NCI-H774 (cell line): ENCODE measurements around the gene PATL1.
"Not testable (repeated sequence)": the region's sequence is repeated elsewhere in the genome, so short reads cannot be mapped to it uniquely, and the experiment has no call there.

Experiments used
- DNase-seq: peaks from one replicate; lab custom pipeline; 2025; lab: John Stamatoyannopoulos, UW

Gene PATL1

GRCh38 chr11:59668950-59669610, at the start of gene PATL1:
PATL1 (minus strand) TSS chr11:59669037; CDS start chr11:59668895, 142 bp downstream.
- peak; percentile 96 for DNase-seq

- DNase-seq, result no peak
Measured at GRCh38 chr11:59716051-59716450, 47.2 kb upstream of the PATL1 start.

- DNase-seq, result no peak
Measured at GRCh38 chr11:59713745-59714144, 44.9 kb upstream of the PATL1 start, which contains the start of gene OR10V1. OR10V1 (minus strand) TSS chr11:59713845; CDS start chr11:59713845, 0 bp downstream.

GRCh38 chr11:59710136-59710847, 41.5 kb upstream of the PATL1 start:
- no peak for DNase-seq

- DNase-seq, result no peak
Measured at GRCh38 chr11:59708537-59708936, 39.7 kb upstream of the PATL1 start.

GRCh38 chr11:59707371-59707770, 38.5 kb upstream of the PATL1 start:
- no peak for DNase-seq

GRCh38 chr11:59706518-59707285, 37.9 kb upstream of the PATL1 start:
- no peak for DNase-seq

GRCh38 chr11:59705294-59705693, 36.5 kb upstream of the PATL1 start:
- DNase-seq, result no peak

GRCh38 chr11:59703515-59703914, 34.7 kb upstream of the PATL1 start:
- not testable (repeated sequence) for DNase-seq

GRCh38 chr11:59700157-59700556, 31.3 kb upstream of the PATL1 start:
- DNase-seq, result not testable (repeated sequence)

- no peak for DNase-seq
Measured at GRCh38 chr11:59698506-59698905, 29.7 kb upstream of the PATL1 start.

GRCh38 chr11:59692915-59693314, 24.1 kb upstream of the PATL1 start:
- DNase-seq, result no peak

GRCh38 chr11:59691156-59691555, 22.3 kb upstream of the PATL1 start:
- no peak for DNase-seq

GRCh38 chr11:59689015-59689414, 20.2 kb upstream of the PATL1 start:
- DNase-seq, result no peak

GRCh38 chr11:59681260-59681725, 12.5 kb upstream of the PATL1 start:
- peak; percentile 9 for DNase-seq

GRCh38 chr11:59680287-59681154, 11.7 kb upstream of the PATL1 start:
- peak; percentile 41 for DNase-seq

- no peak for DNase-seq
Measured at GRCh38 chr11:59679347-59679746, 10.5 kb upstream of the PATL1 start.

GRCh38 chr11:59678813-59679165, 10.0 kb upstream of the PATL1 start:
- no peak for DNase-seq

GRCh38 chr11:59678118-59678812, 9.4 kb upstream of the PATL1 start:
- DNase-seq, result no peak

- DNase-seq, result no peak
Measured at GRCh38 chr11:59676205-59676604, 7.4 kb upstream of the PATL1 start.

GRCh38 chr11:59674291-59674690, 5.5 kb upstream of the PATL1 start:
- no peak for DNase-seq
